ENCODE measurements around the gene KCND2.

KCND2 gene

DNA sequence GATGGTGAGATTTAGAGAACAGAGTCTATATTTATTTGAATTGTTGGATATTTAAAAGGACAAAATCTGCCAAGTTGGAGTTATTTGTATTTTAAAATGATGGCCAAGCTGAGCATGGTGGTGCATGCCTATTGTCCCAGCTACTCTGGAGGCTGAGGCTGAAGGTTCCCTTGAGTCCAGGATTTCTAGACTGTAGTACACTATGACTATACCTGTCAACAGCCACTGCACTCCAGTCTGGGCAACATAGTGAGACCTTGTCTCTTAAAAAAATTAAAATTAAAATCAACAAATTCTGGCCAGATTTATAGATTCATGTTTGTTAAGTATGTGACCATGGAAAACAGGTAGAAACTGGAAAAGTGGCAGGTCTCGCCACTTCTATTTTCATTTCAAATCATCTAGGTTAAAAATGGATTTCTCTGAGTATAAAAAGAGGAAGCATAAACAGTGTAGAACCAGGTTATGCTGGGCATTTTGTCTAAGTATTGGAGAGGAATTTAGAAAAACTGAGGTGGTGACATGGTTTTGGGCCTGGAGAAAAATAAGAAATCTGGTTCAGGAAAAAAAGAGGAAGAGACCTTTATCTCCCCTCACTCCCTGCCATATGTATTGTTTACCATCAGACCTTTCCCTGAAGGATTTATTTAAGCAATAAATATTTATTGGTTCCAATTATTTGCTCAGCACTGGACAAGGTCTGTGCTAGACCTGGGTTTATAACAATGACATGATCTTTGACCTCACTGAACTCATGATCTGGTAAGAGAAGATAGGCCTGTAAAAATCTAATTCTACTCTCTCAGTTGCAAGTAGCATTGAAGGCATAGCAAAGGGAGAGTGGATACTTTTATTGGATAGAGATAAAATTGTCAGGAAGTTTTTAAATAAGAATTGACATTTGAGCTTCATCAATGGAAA, 450.8 kb downstream of the KCND2 start:
- TF ChIP-seq, protein P1, sequence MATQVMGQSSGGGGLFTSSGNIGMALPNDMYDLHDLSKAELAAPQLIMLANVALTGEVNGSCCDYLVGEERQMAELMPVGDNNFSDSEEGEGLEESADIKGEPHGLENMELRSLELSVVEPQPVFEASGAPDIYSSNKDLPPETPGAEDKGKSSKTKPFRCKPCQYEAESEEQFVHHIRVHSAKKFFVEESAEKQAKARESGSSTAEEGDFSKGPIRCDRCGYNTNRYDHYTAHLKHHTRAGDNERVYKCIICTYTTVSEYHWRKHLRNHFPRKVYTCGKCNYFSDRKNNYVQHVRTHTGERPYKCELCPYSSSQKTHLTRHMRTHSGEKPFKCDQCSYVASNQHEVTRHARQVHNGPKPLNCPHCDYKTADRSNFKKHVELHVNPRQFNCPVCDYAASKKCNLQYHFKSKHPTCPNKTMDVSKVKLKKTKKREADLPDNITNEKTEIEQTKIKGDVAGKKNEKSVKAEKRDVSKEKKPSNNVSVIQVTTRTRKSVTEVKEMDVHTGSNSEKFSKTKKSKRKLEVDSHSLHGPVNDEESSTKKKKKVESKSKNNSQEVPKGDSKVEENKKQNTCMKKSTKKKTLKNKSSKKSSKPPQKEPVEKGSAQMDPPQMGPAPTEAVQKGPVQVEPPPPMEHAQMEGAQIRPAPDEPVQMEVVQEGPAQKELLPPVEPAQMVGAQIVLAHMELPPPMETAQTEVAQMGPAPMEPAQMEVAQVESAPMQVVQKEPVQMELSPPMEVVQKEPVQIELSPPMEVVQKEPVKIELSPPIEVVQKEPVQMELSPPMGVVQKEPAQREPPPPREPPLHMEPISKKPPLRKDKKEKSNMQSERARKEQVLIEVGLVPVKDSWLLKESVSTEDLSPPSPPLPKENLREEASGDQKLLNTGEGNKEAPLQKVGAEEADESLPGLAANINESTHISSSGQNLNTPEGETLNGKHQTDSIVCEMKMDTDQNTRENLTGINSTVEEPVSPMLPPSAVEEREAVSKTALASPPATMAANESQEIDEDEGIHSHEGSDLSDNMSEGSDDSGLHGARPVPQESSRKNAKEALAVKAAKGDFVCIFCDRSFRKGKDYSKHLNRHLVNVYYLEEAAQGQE (IDR thresholded peaks at IDR 0.05; ENCODE audit: insufficient read depth in 1 of 2, low read depth in 2 of 2, low read length in 2 of 2) = no peak
- TF ChIP-seq SIN3A (IDR thresholded peaks at IDR 0.05; ENCODE audit: borderline replicate concordance, insufficient read depth, low read length) (no peak), TAF1 (IDR thresholded peaks at IDR 0.05; ENCODE audit: borderline replicate concordance, insufficient read depth, low read length) (no peak), FOXP2 (optimal IDR thresholded peaks at IDR 0.05; ENCODE audit: borderline replicate concordance, extremely low read depth, extremely low read length, insufficient read depth) (no peak), POLR2AphosphoS5 (IDR thresholded peaks at IDR 0.05; ENCODE audit: low read depth, low read length) (no peak)

DNA sequence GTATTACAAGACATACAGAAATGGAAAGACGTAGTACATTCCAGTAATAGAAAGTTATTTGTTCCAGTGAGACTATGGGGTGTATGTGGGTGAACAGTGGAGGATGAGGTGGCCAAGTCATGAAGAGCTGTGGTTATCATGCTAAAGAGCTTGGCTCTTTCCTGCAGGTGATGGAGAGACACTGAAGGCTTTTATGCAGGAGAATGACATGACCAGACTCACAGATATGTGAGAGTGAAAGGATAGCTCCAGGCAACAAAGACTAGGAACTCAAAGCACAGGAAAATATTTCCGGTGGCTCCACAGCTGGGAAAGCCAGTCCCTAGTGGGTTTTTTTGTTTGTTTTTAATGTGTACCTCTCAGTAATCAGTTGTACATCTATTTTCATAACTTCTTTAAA, 451.5 kb downstream of the KCND2 start:
- TF ChIP-seq SIN3A (IDR thresholded peaks at IDR 0.05; ENCODE audit: borderline replicate concordance, insufficient read depth, low read length) = no peak
- TF ChIP-seq POLR2AphosphoS5 (IDR thresholded peaks at IDR 0.05; ENCODE audit: low read depth, low read length) = no peak
- no peak for TF ChIP-seq FOXP2 (optimal IDR thresholded peaks at IDR 0.05; ENCODE audit: borderline replicate concordance, extremely low read depth, extremely low read length, insufficient read depth)
- TF ChIP-seq, protein P1 (IDR thresholded peaks at IDR 0.05; ENCODE audit: insufficient read depth in 1 of 2, low read depth in 2 of 2, low read length in 2 of 2) = no peak
- no peak for TF ChIP-seq TAF1 (IDR thresholded peaks at IDR 0.05; ENCODE audit: borderline replicate concordance, insufficient read depth, low read length)

DNA sequence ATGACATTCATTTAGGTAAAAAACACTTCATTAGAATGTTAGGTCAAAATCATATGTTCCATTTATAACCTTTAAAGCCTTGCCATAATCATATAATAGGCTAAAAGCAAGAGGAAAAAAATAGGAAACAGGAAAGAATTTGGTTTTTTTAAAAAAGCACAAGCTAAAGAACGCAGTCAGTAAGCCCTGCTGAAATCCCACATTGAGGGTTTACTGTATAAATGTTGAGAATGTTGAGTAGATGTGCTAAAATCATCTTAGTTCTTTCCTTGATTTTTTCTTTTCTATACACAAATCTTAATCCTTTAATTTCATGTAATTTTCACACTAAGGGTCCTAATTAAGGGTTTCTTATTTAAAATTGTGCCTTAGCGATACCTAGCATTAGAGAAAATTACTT, 452.0 kb downstream of the KCND2 start:
- TF ChIP-seq SIN3A (IDR thresholded peaks at IDR 0.05; ENCODE audit: borderline replicate concordance, insufficient read depth, low read length) = no peak
- TF ChIP-seq, protein P1 (IDR thresholded peaks at IDR 0.05; ENCODE audit: insufficient read depth in 1 of 2, low read depth in 2 of 2, low read length in 2 of 2) = no peak
- TF ChIP-seq POLR2AphosphoS5 (IDR thresholded peaks at IDR 0.05; ENCODE audit: low read depth, low read length) = no peak
- no peak for TF ChIP-seq TAF1 (IDR thresholded peaks at IDR 0.05; ENCODE audit: borderline replicate concordance, insufficient read depth, low read length)
- TF ChIP-seq FOXP2 (optimal IDR thresholded peaks at IDR 0.05; ENCODE audit: borderline replicate concordance, extremely low read depth, extremely low read length, insufficient read depth) = no peak

DNA sequence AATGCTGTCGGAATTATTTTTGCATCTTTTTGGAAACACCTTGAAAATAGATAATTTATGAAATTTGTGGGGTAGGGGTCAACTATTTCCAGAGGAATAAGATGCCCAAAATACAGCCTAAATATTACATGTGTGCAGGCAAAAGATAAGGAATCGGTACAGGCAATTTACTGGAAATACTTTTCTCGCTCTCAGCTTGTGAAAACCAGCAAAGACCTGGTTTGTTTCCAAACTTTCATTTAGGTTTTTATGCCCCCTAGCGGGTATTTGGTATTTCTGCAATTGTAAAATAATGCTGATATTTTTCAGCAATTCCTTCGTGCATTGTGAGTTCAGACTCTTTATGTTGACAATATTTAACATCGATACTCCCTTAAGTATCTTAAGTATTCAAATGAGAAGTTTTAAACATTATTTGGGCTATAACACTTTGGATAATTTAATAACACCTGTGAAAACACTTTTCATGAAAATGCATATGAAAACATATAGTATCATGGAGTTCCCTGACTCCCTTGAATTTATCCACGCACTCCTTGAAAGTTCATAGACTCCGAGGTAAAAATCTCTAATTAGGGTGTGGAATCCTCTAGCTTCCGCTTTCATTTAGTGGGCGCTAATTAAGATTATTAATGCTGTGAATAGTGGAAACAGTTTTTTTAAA, 452.5 kb downstream of the KCND2 start:
- TF ChIP-seq TAF1 (IDR thresholded peaks at IDR 0.05; ENCODE audit: borderline replicate concordance, insufficient read depth, low read length) (no peak), FOXP2 (optimal IDR thresholded peaks at IDR 0.05; ENCODE audit: borderline replicate concordance, extremely low read depth, extremely low read length, insufficient read depth) (no peak), SIN3A (IDR thresholded peaks at IDR 0.05; ENCODE audit: borderline replicate concordance, insufficient read depth, low read length) (no peak), POLR2AphosphoS5 (IDR thresholded peaks at IDR 0.05; ENCODE audit: low read depth, low read length) (no peak)
- TF ChIP-seq, protein P1 (IDR thresholded peaks at IDR 0.05; ENCODE audit: insufficient read depth in 1 of 2, low read depth in 2 of 2, low read length in 2 of 2) = no peak

All from PFSK-1 (cell line).